ENCODE data around the gene COBL.

GRCh38 chr7:51188987-51189386 lies 127.6 kb downstream of the COBL start:
- TF ChIP-seq, protein P1, sequence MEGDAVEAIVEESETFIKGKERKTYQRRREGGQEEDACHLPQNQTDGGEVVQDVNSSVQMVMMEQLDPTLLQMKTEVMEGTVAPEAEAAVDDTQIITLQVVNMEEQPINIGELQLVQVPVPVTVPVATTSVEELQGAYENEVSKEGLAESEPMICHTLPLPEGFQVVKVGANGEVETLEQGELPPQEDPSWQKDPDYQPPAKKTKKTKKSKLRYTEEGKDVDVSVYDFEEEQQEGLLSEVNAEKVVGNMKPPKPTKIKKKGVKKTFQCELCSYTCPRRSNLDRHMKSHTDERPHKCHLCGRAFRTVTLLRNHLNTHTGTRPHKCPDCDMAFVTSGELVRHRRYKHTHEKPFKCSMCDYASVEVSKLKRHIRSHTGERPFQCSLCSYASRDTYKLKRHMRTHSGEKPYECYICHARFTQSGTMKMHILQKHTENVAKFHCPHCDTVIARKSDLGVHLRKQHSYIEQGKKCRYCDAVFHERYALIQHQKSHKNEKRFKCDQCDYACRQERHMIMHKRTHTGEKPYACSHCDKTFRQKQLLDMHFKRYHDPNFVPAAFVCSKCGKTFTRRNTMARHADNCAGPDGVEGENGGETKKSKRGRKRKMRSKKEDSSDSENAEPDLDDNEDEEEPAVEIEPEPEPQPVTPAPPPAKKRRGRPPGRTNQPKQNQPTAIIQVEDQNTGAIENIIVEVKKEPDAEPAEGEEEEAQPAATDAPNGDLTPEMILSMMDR (optimal IDR thresholded peaks at IDR 0.05 in 1 of 3, IDR thresholded peaks at IDR 0.05 in 1 of 3, conservative IDR thresholded peaks at IDR 0.05 in 1 of 3; ENCODE audit: extremely low read depth in 1 of 3, insufficient read depth in 2 of 3, low read length in 3 of 3): no peak
- no peak for TF ChIP-seq EZH2 (IDR thresholded peaks at IDR 0.05; ENCODE audit: low read length)
